ENCODE data around the gene TTI1.
"Not testable (repeated sequence)": the region's sequence is repeated elsewhere in the genome, so short reads cannot be mapped to it uniquely, and the experiment has no call there.

Gene TTI1

GRCh38 chr20:38009416-38009815 lies 23.8 kb downstream of the TTI1 start:
- not testable (repeated sequence) for DNase-seq (ENCODE audit: low spot score)

- no peak for DNase-seq (ENCODE audit: low spot score)
Observed at GRCh38 chr20:38008233-38008944, 24.9 kb downstream of the TTI1 start.

GRCh38 chr20:38007526-38007925 lies 25.7 kb downstream of the TTI1 start:
- DNase-seq (ENCODE audit: low spot score): no peak

- DNase-seq (ENCODE audit: low spot score): no peak
Observed at GRCh38 chr20:38005903-38006302, 27.4 kb downstream of the TTI1 start.

- DNase-seq (ENCODE audit: low spot score): no peak
Observed at GRCh38 chr20:38004416-38004815, 28.8 kb downstream of the TTI1 start.

- DNase-seq (ENCODE audit: low spot score): no peak
Observed at GRCh38 chr20:38002422-38002821, 30.8 kb downstream of the TTI1 start.

GRCh38 chr20:38001981-38002380 lies 31.3 kb downstream of the TTI1 start:
- no peak for DNase-seq (ENCODE audit: low spot score)

GRCh38 chr20:38001173-38001875 lies 31.9 kb downstream of the TTI1 start:
- no peak for DNase-seq (ENCODE audit: low spot score)

- no peak for DNase-seq (ENCODE audit: low spot score)
Observed at GRCh38 chr20:38000293-38000692, 33.0 kb downstream of the TTI1 start.

- DNase-seq (ENCODE audit: low spot score): no peak
Observed at GRCh38 chr20:37999526-38000263, 33.6 kb downstream of the TTI1 start.

GRCh38 chr20:37997516-37997915 lies 35.7 kb downstream of the TTI1 start:
- DNase-seq (ENCODE audit: low spot score): no peak

GRCh38 chr20:37995856-37996605 lies 37.2 kb downstream of the TTI1 start:
- DNase-seq (ENCODE audit: low spot score): no peak

GRCh38 chr20:37994512-37994911 lies 38.7 kb downstream of the TTI1 start:
- no peak for DNase-seq (ENCODE audit: low spot score)

GRCh38 chr20:37992802-37993409 lies 40.4 kb downstream of the TTI1 start:
- DNase-seq (ENCODE audit: low spot score): peak; percentile 13

GRCh38 chr20:37991908-37992307 lies 41.3 kb downstream of the TTI1 start:
- no peak for DNase-seq (ENCODE audit: low spot score)

GRCh38 chr20:37991157-37991866 lies 41.9 kb downstream of the TTI1 start:
- DNase-seq (ENCODE audit: low spot score): no peak

- peak; percentile 54 for DNase-seq (ENCODE audit: low spot score)
Observed at GRCh38 chr20:37990571-37991151, 42.6 kb downstream of the TTI1 start.

GRCh38 chr20:37989601-37990295 lies 43.5 kb downstream of the TTI1 start:
- DNase-seq (ENCODE audit: low spot score): no peak

- no peak for DNase-seq (ENCODE audit: low spot score)
Observed at GRCh38 chr20:37988306-37988954, 44.8 kb downstream of the TTI1 start.

Data from CD4-positive, alpha-beta T cell treated with Interleukin-2 at 100 ng/mL for 4 hours (primary cell).